Activated CD4-positive, alpha-beta T cell treated with anti-CD3 and anti-CD28 coated beads for 4 hours (primary cell): Measurements from ENCODE around the gene ZNRD2.
A peak's percentile ranks its signal among the peaks of the same experiment; 100 is the strongest.
"Not testable (repeated sequence)": the region's sequence is repeated elsewhere in the genome, so short reads cannot be mapped to it uniquely, and the experiment has no call there.

Experiments used
- DNase-seq, 2 donors: peaks; one replicate each; pipeline ENCODE4 v3.0.0-alpha.2; 2020

ZNRD2 gene

GRCh38 chr11:65556470-65557279, 13.6 kb upstream of the ZNRD2 start:
- DNase-seq = no peak

- no peak for DNase-seq
Observed at GRCh38 chr11:65557280-65558001, 12.8 kb upstream of the ZNRD2 start.

GRCh38 chr11:65558002-65558929, 12.0 kb upstream of the ZNRD2 start, which contains the start of gene LTBP3:
TSS of gene LTBP3 (minus strand) at chr11:65558359. CDS start at chr11:65557959, 400 bp downstream.
- DNase-seq = peak in 1 of 2 donors; percentile 40

GRCh38 chr11:65558930-65559509, 11.3 kb upstream of the ZNRD2 start:
- no peak for DNase-seq

- no peak for DNase-seq
Observed at GRCh38 chr11:65559535-65559934, 10.7 kb upstream of the ZNRD2 start.

- DNase-seq = no peak
Observed at GRCh38 chr11:65559951-65560537, 10.2 kb upstream of the ZNRD2 start.

- no peak for DNase-seq
Observed at GRCh38 chr11:65560555-65561418, 9.5 kb upstream of the ZNRD2 start.

- no peak for DNase-seq
Observed at GRCh38 chr11:65562020-65562419, 8.3 kb upstream of the ZNRD2 start.

- DNase-seq = no peak
Observed at GRCh38 chr11:65562788-65563187, 7.5 kb upstream of the ZNRD2 start.

- DNase-seq = no peak
Observed at GRCh38 chr11:65563601-65564000, 6.7 kb upstream of the ZNRD2 start.

- DNase-seq = not testable (repeated sequence)
Observed at GRCh38 chr11:65564879-65565559, 5.3 kb upstream of the ZNRD2 start.

- no peak for DNase-seq
Observed at GRCh38 chr11:65565624-65566453, 4.4 kb upstream of the ZNRD2 start.

GRCh38 chr11:65569164-65569972, 909 bp upstream of the ZNRD2 start:
- no peak for DNase-seq

GRCh38 chr11:65571420-65571819, 1.1 kb downstream of the ZNRD2 start:
- no peak for DNase-seq

GRCh38 chr11:65571940-65572339, 1.7 kb downstream of the ZNRD2 start:
- DNase-seq = no peak

GRCh38 chr11:65572356-65573051, 2.2 kb downstream of the ZNRD2 start, which contains the start of gene FAM89B:
TSS of gene FAM89B (plus strand) at chr11:65572538. CDS start at chr11:65572670, 132 bp downstream.
- peak; percentile 86 to 90 for DNase-seq

- no peak for DNase-seq
Observed at GRCh38 chr11:65573391-65574079, 3.3 kb downstream of the ZNRD2 start.
